ENCODE results near the gene PRLR. TPM values are rescaled to one million over a fixed set of nuclear protein-coding genes. Genes with fewer than 3 reads are reported as not detected.

Gene PRLR
- total RNA-seq, result 10 to 100 TPM in 5 of 6 experiments, 1 to 10 TPM in 1; 7.4 to 26.8 (median 15.1) TPM
- long read RNA-seq, partial matches to known transcripts, result 0 of 1 reads
- long read RNA-seq, other reads (novel, unspliced or antisense), result 1 of 1 reads

GRCh38 chr5:35230038-35230611 is at the start of gene PRLR:
Gene PRLR (minus strand): TSS chr5:35230487. CDS start chr5:35089620, 140,867 bp downstream.
- H3K4me1 ChIP-seq, result no peaks in the 10 kb centered on the region
- intact Hi-C loops (cut with DNase I), result no loop called here
- H3K36me3 ChIP-seq, result no peaks in the 10 kb centered on the region
- TF ChIP-seq POLR2A (IDR thresholded peaks at IDR 0.05) (peak; percentile 65), CTCF (IDR thresholded peaks at IDR 0.05) (no peak)
- peak; percentile 75 to 85 (median 80) for ATAC-seq
- under 1% methylated on average over 22 of the region's 42 CpGs for WGBS (ENCODE audit: insufficient coverage, low coverage, low lambda C conversion rate, missing lambda C conversion rate)
- peak; percentile 54 to 72 (median 65) for DNase-seq
- no peaks in the 10 kb centered on the region for H3K9me3 ChIP-seq
- H3K27ac ChIP-seq, result peak within 1 kb of the TSS; percentile 70 to 82 (median 79)
- H3K27me3 ChIP-seq, result no peaks in the 10 kb centered on the region
- peak within 1 kb of the TSS; percentile 56 to 64 (median 58) for H3K4me3 ChIP-seq

GRCh38 chr5:35274839-35275509 is 44.7 kb upstream of the PRLR start:
- Histone ChIP-seq H3K27ac (no peak overlapping the region), H3K4me3 (no peak overlapping the region), H3K36me3 (no peaks in the 10 kb centered on the region), H3K27me3 (no peaks in the 10 kb centered on the region), H3K4me1 (peaks cover 0 to 6% (median 0%) of the 10 kb centered on the region in 4 donors), H3K9me3 (no peaks in the 10 kb centered on the region)
- WGBS (ENCODE audit: insufficient coverage, low coverage, low lambda C conversion rate, missing lambda C conversion rate), result 16% methylated on average over 2 of the region's 2 CpGs
- intact Hi-C loops (cut with DNase I), result no loop called here
- TF ChIP-seq CTCF (IDR thresholded peaks at IDR 0.05), result no peak
- TF ChIP-seq POLR2A (IDR thresholded peaks at IDR 0.05), result no peak
- ATAC-seq (peak; percentile 81 to 94 (median 93)), DNase-seq (no peak)

- Histone ChIP-seq H3K27me3 (no peaks in the 10 kb centered on the region), H3K4me1 (no peaks in the 10 kb centered on the region), H3K36me3 (no peaks in the 10 kb centered on the region), H3K9me3 (no peaks in the 10 kb centered on the region), H3K27ac (no peak overlapping the region), H3K4me3 (no peak overlapping the region)
- ATAC-seq (no peak), DNase-seq (no peak)
- 100% methylated on average over 1 of the region's 1 CpG for WGBS (ENCODE audit: insufficient coverage, low coverage, low lambda C conversion rate, missing lambda C conversion rate)
- no peak for TF ChIP-seq POLR2A (IDR thresholded peaks at IDR 0.05)
- TF ChIP-seq CTCF (IDR thresholded peaks at IDR 0.05), result no peak
- intact Hi-C loops (cut with DNase I), result no loop called here
These were observed 38.7 kb upstream of the PRLR start for GRCh38 chr5:35269006-35269405.

- DNase-seq, result no peak
- H3K4me1 ChIP-seq, result no peaks in the 10 kb centered on the region
- no peaks in the 10 kb centered on the region for H3K36me3 ChIP-seq
- H3K4me3 ChIP-seq, result no peak overlapping the region
- TF ChIP-seq POLR2A (IDR thresholded peaks at IDR 0.05) (no peak), CTCF (IDR thresholded peaks at IDR 0.05) (no peak)
- no peaks in the 10 kb centered on the region for H3K27me3 ChIP-seq
- intact Hi-C loops (cut with DNase I), result no loop called here
- no peak for ATAC-seq
- no peak overlapping the region for H3K27ac ChIP-seq
- 55% methylated on average over 2 of the region's 3 CpGs for WGBS (ENCODE audit: insufficient coverage, low coverage, low lambda C conversion rate, missing lambda C conversion rate)
- no peaks in the 10 kb centered on the region for H3K9me3 ChIP-seq
These were observed 36.0 kb upstream of the PRLR start for GRCh38 chr5:35266276-35266675.

Measured in right lobe of liver (tissue), 6 donors.